Measurements from ENCODE around the gene CACNA1B. TPM values are rescaled to one million over a fixed set of nuclear protein-coding genes. Genes with fewer than 3 reads are reported as not detected.

Gene CACNA1B
- total and polyA plus RNA-seq, 9 of the 15 experiments (the other 6 are each of a cell fraction or from before 2014, with no cell fraction given): 0.01 to 0.04 TPM; not detected in 7

DNA sequence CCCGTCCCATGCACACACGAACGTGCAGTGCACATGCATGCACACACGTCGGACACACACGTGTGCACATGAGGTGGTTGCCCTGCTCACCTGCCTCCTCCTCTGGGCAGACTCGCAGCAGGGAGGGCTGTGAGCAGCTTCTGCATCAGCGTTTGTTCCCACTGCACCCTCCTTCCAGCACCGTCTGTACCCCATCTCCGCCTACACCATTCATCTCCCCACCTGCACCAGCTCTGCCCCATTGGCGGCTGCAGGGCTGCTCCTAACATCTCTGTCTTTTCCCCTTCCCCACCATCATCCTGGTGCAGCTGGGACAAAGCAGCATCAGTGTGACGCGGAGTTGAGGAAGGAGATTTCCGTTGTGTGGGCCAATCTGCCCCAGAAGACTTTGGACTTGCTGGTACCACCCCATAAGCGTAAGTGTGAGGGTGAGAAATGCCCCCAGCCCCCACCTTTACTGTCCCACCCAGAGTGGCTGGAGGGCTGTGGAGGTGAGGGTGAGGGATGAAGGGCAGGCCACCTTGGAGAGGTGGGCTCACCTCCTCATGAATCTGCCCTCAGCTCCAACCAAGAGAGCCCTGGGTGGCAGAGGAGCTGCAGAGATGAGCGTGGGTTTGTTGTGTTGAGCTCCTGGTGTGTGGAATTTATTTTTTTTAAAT, 234.6 kb downstream of the CACNA1B start:
- Histone ChIP-seq H3K36me3 (ENCODE audit: control insufficient read depth, insufficient read depth, low read length) (no peaks in the 10 kb centered on the region), H3K4me1 (replicated peaks in 1 of 2; ENCODE audit: control insufficient read depth in 2 of 2, insufficient read depth in 2 of 2, low read length in 2 of 2) (no peaks in the 10 kb centered on the region), H4K20me1 (replicated peaks; ENCODE audit: control insufficient read depth, insufficient read depth, low read length) (no peaks in the 10 kb centered on the region; the same call in 1 of the 2 replicates), H3K9me3 (replicated peaks; ENCODE audit: control insufficient read depth, insufficient read depth, low read depth, low read length) (no peaks in the 10 kb centered on the region), H3K27ac (ENCODE audit: extremely low read depth, low read depth, low read length) (no peak overlapping the region), H2AFZ (ENCODE audit: low read depth, low read length) (no peak overlapping the region), H3K27me3 (ENCODE audit: control insufficient read depth in 2 of 2, insufficient read depth in 2 of 2, low read length in 2 of 2) (peaks cover 5 to 34% of the 10 kb centered on the region in 2 experiments; a peak in 4 of 5 replicates), H3K9me1 (ENCODE audit: control insufficient read depth, insufficient read depth, low read length) (no peaks in the 10 kb centered on the region), H3K79me2 (ENCODE audit: control insufficient read depth, insufficient read depth, low read length) (no peaks in the 10 kb centered on the region), H3K4me2 (ENCODE audit: insufficient read depth, low read length) (no peak overlapping the region), H3K9ac (ENCODE audit: insufficient read depth in 1 of 2, low read depth in 2 of 2, low read length in 2 of 2) (no peak overlapping the region), H3K4me3 (no peak overlapping the region)
- intact Hi-C loops (cut with micrococcal nuclease): no loop called here
- BruUV-seq (replicated peaks): no TSS peak
- DNase-seq (ENCODE audit: extremely low read depth in 1 of 4, low spot score in 3 of 4) (no peak), ATAC-seq (no peak), FAIRE-seq (no peak)
- POLR2A ChIA-PET: interaction anchor here (1.3 kb wide), 1 partner anchor 9 kb away, joined by 4 read pairs; no protein-coding TSS in a partner anchor
- no peak for TF ChIP-seq STAT6 (CRISPR knock-in tag; IDR thresholded peaks at IDR 0.05)
- no peak for TF ChIP-seq GATAD2B (IDR thresholded peaks at IDR 0.05; ENCODE audit: borderline replicate concordance)
- TF ChIP-seq CCNT2 (IDR thresholded peaks at IDR 0.05; ENCODE audit: borderline replicate concordance, extremely low read depth, insufficient read length, low read depth, low read length): no peak
- TF ChIP-seq CC2D1A (IDR thresholded peaks at IDR 0.05): no peak
- TF ChIP-seq, protein P1, sequence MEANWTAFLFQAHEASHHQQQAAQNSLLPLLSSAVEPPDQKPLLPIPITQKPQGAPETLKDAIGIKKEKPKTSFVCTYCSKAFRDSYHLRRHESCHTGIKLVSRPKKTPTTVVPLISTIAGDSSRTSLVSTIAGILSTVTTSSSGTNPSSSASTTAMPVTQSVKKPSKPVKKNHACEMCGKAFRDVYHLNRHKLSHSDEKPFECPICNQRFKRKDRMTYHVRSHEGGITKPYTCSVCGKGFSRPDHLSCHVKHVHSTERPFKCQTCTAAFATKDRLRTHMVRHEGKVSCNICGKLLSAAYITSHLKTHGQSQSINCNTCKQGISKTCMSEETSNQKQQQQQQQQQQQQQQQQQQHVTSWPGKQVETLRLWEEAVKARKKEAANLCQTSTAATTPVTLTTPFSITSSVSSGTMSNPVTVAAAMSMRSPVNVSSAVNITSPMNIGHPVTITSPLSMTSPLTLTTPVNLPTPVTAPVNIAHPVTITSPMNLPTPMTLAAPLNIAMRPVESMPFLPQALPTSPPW (CRISPR knock-in tag; IDR thresholded peaks at IDR 0.05): no peak
- TF ChIP-seq, protein P2, sequence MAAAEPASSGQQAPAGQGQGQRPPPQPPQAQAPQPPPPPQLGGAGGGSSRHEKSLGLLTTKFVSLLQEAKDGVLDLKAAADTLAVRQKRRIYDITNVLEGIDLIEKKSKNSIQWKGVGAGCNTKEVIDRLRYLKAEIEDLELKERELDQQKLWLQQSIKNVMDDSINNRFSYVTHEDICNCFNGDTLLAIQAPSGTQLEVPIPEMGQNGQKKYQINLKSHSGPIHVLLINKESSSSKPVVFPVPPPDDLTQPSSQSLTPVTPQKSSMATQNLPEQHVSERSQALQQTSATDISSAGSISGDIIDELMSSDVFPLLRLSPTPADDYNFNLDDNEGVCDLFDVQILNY (CRISPR knock-in tag; IDR thresholded peaks at IDR 0.05): no peak
- TF ChIP-seq SFPQ (IDR thresholded peaks at IDR 0.05; ENCODE audit: low read depth, low read length): no peak
- TF ChIP-seq SMAD1 (IDR thresholded peaks at IDR 0.05; ENCODE audit: low read depth, low read length, partially characterized antibody): no peak
- TF ChIP-seq, protein P3, sequence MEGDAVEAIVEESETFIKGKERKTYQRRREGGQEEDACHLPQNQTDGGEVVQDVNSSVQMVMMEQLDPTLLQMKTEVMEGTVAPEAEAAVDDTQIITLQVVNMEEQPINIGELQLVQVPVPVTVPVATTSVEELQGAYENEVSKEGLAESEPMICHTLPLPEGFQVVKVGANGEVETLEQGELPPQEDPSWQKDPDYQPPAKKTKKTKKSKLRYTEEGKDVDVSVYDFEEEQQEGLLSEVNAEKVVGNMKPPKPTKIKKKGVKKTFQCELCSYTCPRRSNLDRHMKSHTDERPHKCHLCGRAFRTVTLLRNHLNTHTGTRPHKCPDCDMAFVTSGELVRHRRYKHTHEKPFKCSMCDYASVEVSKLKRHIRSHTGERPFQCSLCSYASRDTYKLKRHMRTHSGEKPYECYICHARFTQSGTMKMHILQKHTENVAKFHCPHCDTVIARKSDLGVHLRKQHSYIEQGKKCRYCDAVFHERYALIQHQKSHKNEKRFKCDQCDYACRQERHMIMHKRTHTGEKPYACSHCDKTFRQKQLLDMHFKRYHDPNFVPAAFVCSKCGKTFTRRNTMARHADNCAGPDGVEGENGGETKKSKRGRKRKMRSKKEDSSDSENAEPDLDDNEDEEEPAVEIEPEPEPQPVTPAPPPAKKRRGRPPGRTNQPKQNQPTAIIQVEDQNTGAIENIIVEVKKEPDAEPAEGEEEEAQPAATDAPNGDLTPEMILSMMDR (IDR thresholded peaks at IDR 0.05 in 2 of 3, conservative IDR thresholded peaks at IDR 0.05 in 1 of 3; ENCODE audit: insufficient read depth in 2 of 3, low read depth in 1 of 3, low read length in 3 of 3): no peak
- WGBS (ENCODE audit: insufficient coverage, low coverage, missing lambda C conversion rate): 0% methylated on average over 16 of the region's 16 CpGs
- in situ Hi-C loops (cut with MboI): no loop called here
- CTCF ChIA-PET (ENCODE audit: low intra/inter-chr PET ratio): no interaction called here
